HFF-Myc (cell line): ENCODE measurements around the gene BOC.

ENCODE experiments used
- DNase-seq: peaks from one replicate; pipeline ENCODE4 v3.0.0-alpha.2; 2011; ENCODE audit warnings: low read depth; ENCODE audit errors: extremely low read depth
- H3K4me3 ChIP-seq: replicated peaks from 2 replicates; pipeline ENCODE4 v1.5.1; 2011; ENCODE audit warnings: low read depth, mild to moderate bottlenecking, control low read depth, low read length
- TF ChIP-seq, protein P1 (sequence below): IDR thresholded peaks from 2 replicates; pipeline ENCODE4 v1.5.1; 2012; ENCODE audit warnings: mild to moderate bottlenecking, low read depth, low read length, control low read depth; ENCODE audit errors: missing control alignments

BOC gene

DNA sequence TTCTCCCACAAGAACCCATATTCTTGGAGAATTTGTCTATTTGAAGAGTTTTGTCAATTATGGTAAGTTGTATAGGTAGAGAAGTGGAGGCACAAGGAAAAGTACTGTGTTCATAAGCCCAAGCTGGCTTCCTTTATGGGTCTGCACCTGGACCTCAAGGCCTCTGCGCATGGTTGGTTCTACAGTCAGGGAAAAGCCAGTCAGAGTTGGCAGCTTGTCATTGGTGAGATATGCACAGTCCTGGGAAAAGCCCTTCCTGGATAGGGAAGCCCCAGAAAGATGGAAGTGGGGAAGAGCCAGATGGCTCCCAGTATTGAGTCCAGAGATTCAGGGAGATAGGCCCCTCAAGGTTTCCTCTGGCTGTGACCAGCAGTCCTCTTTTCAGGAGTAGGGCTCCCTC lies 15.8 kb downstream of the BOC start:
- DNase-seq: no peak
- H3K4me3 ChIP-seq: no peak overlapping the region
- TF ChIP-seq, protein P1, sequence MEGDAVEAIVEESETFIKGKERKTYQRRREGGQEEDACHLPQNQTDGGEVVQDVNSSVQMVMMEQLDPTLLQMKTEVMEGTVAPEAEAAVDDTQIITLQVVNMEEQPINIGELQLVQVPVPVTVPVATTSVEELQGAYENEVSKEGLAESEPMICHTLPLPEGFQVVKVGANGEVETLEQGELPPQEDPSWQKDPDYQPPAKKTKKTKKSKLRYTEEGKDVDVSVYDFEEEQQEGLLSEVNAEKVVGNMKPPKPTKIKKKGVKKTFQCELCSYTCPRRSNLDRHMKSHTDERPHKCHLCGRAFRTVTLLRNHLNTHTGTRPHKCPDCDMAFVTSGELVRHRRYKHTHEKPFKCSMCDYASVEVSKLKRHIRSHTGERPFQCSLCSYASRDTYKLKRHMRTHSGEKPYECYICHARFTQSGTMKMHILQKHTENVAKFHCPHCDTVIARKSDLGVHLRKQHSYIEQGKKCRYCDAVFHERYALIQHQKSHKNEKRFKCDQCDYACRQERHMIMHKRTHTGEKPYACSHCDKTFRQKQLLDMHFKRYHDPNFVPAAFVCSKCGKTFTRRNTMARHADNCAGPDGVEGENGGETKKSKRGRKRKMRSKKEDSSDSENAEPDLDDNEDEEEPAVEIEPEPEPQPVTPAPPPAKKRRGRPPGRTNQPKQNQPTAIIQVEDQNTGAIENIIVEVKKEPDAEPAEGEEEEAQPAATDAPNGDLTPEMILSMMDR: no peak

DNA sequence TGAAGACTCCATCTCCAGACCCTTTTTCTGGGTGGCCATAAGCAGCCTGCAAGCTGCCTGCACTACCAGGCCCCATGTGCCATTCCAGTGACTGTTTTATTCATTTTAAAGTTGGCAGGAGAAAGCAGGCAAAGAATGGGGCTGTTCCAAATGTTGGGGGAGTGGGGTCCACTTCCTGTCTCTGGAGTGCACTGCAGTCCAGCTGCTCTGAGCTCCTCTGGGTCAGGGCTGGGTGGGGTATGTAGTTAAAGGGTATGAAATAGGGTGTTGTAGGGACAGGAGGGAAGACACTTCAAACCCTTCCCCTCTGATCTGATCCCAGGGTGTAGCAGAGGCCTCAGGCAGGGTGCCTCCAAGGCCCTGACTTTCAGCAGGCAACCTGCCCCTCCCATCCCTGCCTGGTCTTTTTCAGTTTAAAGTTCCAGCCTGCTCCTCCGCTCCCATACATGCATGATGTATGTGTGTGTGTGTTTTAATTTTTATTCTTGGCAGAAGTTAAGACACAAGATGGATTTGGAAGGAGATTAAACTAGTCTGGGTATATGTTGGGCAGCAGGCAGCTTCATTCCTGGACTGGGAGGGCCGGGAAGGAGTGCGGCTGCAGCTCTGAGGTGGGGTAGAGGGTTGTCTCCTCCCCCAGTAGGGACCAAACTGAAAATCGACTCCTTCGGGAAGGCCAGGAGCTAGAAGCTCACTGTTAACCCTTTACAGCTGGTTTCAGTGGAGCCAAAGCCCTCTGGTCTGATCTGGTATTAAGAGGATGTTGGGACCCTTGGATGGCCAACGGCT lies 17.3 kb downstream of the BOC start:
- TF ChIP-seq, protein P1: no peak
- H3K4me3 ChIP-seq: no peak overlapping the region
- no peak for DNase-seq

DNA sequence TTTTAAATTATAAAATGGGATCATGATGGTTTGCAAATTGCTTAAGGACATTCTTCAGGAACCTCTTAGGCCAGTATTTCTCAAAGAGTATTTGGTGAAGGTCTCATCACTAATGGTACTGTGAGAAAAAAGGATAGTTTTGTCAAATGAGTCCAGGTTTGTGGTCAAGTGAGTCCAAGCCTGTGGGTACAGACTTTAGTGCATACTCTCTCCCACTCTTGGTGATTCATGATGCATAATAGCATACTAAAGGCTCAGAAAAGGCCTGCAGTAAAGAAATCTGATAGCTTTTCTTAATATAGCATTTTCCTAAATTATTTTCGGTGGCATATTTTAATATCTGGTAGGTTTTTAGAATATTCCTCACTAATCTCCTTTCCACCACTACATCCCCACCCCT lies 20.0 kb downstream of the BOC start:
- TF ChIP-seq, protein P1: no peak
- no peak for DNase-seq
- H3K4me3 ChIP-seq: no peak overlapping the region

DNA sequence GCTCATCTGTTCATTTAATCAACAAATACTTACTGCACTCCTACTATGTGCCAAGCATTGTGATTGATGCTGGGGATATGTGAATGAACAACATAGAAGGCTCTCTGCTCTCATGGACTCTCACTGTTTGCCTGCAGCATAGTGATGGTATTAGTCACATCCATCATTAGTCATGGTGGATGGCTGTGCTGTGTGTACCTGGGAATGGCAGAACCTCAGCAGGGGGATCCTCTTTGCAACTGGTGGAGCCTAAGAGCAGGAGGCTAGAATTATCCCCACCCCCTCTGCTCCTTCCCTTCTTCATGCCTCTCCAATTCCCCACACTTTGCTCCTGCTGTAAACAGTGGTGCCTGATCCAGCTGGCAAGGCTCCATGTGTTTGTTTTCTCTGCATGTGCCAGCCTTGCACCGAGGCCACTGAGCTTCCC lies 20.5 kb downstream of the BOC start:
- DNase-seq: peak; percentile 63
- H3K4me3 ChIP-seq: no peak overlapping the region
- TF ChIP-seq, protein P1: no peak

DNA sequence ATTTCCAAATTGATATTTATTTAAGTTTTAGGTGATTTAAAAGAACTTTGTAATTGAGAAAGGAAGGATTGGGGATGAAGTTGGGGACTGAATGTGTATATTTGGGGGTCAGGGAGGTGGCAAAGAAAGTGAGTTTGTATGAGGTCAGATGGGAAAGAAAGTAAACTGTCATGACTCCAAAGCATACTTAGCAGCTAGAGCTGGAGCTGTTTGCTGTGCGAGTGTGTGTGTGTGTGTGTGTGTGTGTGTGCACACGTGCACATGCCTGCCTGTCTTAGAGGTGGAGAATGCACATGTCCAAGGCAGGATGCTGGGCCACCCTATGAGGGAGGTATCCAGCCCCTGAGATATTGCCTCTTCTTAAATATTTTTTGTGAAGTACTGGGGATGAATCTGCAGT lies 21.0 kb downstream of the BOC start:
- TF ChIP-seq, protein P1: no peak
- no peak overlapping the region for H3K4me3 ChIP-seq
- no peak for DNase-seq

DNA sequence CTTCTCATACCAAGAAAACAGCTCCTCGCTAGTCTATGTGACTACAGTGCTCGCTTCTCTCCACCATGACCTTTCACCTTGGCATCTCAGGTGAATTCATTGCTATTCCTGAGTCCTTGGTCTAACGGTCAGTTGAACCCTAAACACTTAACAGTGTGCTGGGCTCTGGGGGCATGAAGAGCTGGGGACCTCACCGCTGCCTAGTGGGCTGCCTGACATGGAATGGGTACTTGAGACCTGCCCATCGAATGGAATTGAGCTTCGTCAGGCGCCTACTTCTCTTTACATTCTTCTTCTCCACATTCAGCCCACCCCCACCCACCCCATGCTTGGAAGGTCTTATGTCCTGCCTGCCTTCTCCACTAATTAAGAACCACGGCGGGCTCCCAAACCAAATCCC lies 22.1 kb downstream of the BOC start:
- H3K4me3 ChIP-seq: no peak overlapping the region
- TF ChIP-seq, protein P1: no peak
- no peak for DNase-seq

DNA sequence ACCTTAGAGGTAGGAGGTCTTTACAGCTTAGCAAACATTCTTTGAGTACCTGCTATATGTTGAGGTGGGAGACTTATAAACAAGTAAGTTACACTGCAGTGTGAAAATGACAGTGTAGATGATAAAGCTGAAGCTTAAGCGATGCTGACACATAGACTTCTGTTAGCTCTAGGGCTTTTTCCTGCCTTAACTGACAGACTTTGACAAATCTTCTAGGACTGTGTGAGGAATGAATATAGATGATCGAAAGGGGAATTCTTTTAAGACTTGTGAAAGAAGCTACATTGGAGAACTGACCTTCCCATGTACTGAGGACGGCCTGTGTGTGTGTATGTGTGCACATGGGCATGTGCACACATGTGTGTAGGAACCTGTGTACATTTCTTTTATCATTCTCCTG lies 22.7 kb downstream of the BOC start:
- no peak for DNase-seq
- no peak overlapping the region for H3K4me3 ChIP-seq
- TF ChIP-seq, protein P1: no peak
